ENCODE data around the gene PRPSAP1.

PRPSAP1 gene

GRCh38 chr17:76263896-76264295 is 89.8 kb downstream of the PRPSAP1 start:
- no peak for DNase-seq

GRCh38 chr17:76262732-76263344 is 90.9 kb downstream of the PRPSAP1 start:
- peak; percentile 70 for DNase-seq

GRCh38 chr17:76261421-76262215 is 92.1 kb downstream of the PRPSAP1 start:
- DNase-seq = peak; percentile 55

- DNase-seq = no peak
These were observed 93.0 kb downstream of the PRPSAP1 start for GRCh38 chr17:76260669-76261068.

GRCh38 chr17:76260220-76260619 is 93.5 kb downstream of the PRPSAP1 start:
- DNase-seq = no peak

Measured in NCI-H510A treated with DMSO at 0.1 percent for 48 hours (cell line).